ENCODE measurements around the gene PEX14.

Gene PEX14

DNA sequence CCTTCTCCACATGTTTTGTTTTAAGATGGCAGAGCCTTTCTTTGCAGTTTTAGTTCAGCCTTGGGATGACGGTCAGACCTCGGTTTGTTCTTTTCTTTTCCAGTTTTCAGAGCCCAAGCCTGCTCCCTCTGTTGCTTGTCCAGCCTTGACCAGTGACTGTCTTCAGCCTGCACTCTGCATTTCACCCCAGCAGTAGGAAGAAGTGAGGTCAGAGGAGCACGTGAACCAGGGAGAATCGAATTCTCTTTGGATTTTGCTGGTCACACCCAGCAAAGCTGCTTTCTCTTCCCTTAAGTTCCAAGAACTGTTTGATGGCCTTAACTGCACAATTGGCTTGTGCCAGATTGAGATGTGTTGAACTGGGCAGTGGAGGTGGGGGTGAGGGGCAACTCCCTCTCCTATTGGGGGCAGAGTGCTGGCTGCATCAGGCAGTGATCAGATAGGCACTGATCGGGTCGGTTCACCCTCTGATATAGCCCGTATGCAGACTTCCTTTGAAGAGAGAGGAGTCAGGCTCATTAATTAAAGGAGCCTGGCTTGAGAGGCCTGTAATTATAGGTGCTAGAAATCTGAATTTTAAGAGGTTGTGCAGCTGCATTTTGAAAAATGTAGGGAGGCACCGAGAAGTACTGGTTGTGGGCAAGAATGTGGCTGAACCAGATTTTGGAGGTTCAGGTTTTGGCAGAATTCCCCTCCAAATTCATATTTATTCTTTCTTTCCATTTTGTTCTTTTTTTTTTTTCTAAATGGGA, 42.4 kb downstream of the PEX14 start:
- Histone ChIP-seq H3K9me3 (ENCODE audit: low read length) (no peaks in the 10 kb centered on the region), H4K20me1 (ENCODE audit: insufficient read depth, low read length) (peaks cover 4% of the 10 kb centered on the region; the same call in 1 of the 2 replicates), H3K9ac (ENCODE audit: low read length) (no peak overlapping the region), H3K9me2 (ENCODE audit: low read depth, low read length) (no peaks in the 10 kb centered on the region), H3K27me3 (ENCODE audit: insufficient read depth, low read length) (no peaks in the 10 kb centered on the region), H3K4me1 (ENCODE audit: insufficient read depth, low read length, severe bottlenecking) (peaks cover 7% of the 10 kb centered on the region), H3F3A (ENCODE audit: insufficient read depth, low read length) (no peaks in the 10 kb centered on the region), H3K4me3 (ENCODE audit: low read depth, low read length, poor library complexity, severe bottlenecking) (no peak overlapping the region), H3K27ac (ENCODE audit: low read depth, low read length, poor library complexity, severe bottlenecking) (no peak overlapping the region), H3K79me2 (ENCODE audit: insufficient read depth, low read length) (no peaks in the 10 kb centered on the region), H2AFZ (ENCODE audit: low read length) (no peak overlapping the region), H3K4me2 (ENCODE audit: low read length) (no peak overlapping the region), H3K36me3 (ENCODE audit: insufficient read depth, low read length) (no peaks in the 10 kb centered on the region; the same call in 1 of the 2 replicates)
- TF ChIP-seq CTCF (IDR thresholded peaks at IDR 0.05; ENCODE audit: low read length), result no peak
- TF ChIP-seq EZH2 (IDR thresholded peaks at IDR 0.05; ENCODE audit: borderline replicate concordance, low read length), result no peak

DNA sequence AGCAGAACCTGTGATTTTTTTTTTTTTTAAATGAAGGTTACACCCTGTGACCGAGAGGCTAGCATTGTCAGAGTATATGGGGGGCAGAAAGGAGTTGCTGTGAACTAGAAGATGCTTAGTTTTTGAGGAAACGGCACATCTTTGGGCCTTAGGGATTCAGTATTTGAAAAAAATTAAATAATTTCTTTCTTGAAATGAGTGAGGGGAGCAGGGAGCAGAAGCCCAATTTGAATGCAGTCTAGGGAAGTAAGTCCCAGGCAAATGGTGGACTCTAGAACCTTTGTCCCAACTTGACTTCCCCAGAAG, 42.9 kb downstream of the PEX14 start:
- Histone ChIP-seq H3K27ac (ENCODE audit: low read depth, low read length, poor library complexity, severe bottlenecking) (no peak overlapping the region), H3K9me2 (ENCODE audit: low read depth, low read length) (no peaks in the 10 kb centered on the region), H4K20me1 (ENCODE audit: insufficient read depth, low read length) (peaks cover 4% of the 10 kb centered on the region; the same call in 1 of the 2 replicates), H3F3A (ENCODE audit: insufficient read depth, low read length) (no peaks in the 10 kb centered on the region), H3K79me2 (ENCODE audit: insufficient read depth, low read length) (no peaks in the 10 kb centered on the region), H3K4me1 (ENCODE audit: insufficient read depth, low read length, severe bottlenecking) (peaks cover 7% of the 10 kb centered on the region), H3K27me3 (ENCODE audit: insufficient read depth, low read length) (no peaks in the 10 kb centered on the region), H3K9ac (ENCODE audit: low read length) (no peak overlapping the region), H2AFZ (ENCODE audit: low read length) (no peak overlapping the region), H3K9me3 (ENCODE audit: low read length) (no peaks in the 10 kb centered on the region), H3K36me3 (ENCODE audit: insufficient read depth, low read length) (no peaks in the 10 kb centered on the region), H3K4me2 (ENCODE audit: low read length) (no peak overlapping the region), H3K4me3 (ENCODE audit: low read depth, low read length, poor library complexity, severe bottlenecking) (no peak overlapping the region)
- TF ChIP-seq EZH2 (IDR thresholded peaks at IDR 0.05; ENCODE audit: borderline replicate concordance, low read length) (no peak), CTCF (IDR thresholded peaks at IDR 0.05; ENCODE audit: low read length) (no peak)

DNA sequence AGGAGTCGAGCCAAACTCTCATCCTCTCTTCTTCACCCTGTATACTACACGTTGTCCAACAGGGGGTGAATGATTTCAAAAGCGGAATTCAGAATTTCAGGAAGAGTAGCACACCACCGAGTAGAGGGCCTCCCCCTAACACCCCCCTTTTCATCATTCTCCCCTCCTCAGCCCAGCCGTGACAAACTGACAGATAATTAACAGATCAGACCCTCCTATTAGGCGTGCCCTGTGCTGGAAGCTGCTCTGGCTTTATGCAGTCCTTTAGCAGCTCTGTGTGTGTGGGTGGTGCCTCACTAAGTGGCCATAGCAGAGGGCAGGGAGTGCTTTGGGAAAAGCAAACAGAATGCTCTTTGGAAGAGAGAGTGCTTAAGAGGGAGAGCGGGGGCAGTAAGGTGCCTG, 44.3 kb downstream of the PEX14 start:
- Histone ChIP-seq H3K4me3 (ENCODE audit: low read depth, low read length, poor library complexity, severe bottlenecking) (no peak overlapping the region), H3K9ac (ENCODE audit: low read length) (no peak overlapping the region), H3K9me2 (ENCODE audit: low read depth, low read length) (no peaks in the 10 kb centered on the region), H3K9me3 (ENCODE audit: low read length) (no peaks in the 10 kb centered on the region), H3K36me3 (ENCODE audit: insufficient read depth, low read length) (no peaks in the 10 kb centered on the region), H3K27me3 (ENCODE audit: insufficient read depth, low read length) (no peaks in the 10 kb centered on the region), H3K27ac (ENCODE audit: low read depth, low read length, poor library complexity, severe bottlenecking) (no peak overlapping the region), H3F3A (ENCODE audit: insufficient read depth, low read length) (no peaks in the 10 kb centered on the region), H4K20me1 (ENCODE audit: insufficient read depth, low read length) (peaks cover 4% of the 10 kb centered on the region; the same call in 1 of the 2 replicates), H2AFZ (ENCODE audit: low read length) (no peak overlapping the region), H3K79me2 (ENCODE audit: insufficient read depth, low read length) (no peaks in the 10 kb centered on the region), H3K4me2 (ENCODE audit: low read length) (no peak overlapping the region), H3K4me1 (ENCODE audit: insufficient read depth, low read length, severe bottlenecking) (peaks cover 7% of the 10 kb centered on the region)
- TF ChIP-seq CTCF (IDR thresholded peaks at IDR 0.05; ENCODE audit: low read length), result no peak
- no peak for TF ChIP-seq EZH2 (IDR thresholded peaks at IDR 0.05; ENCODE audit: borderline replicate concordance, low read length)
